Stimulated activated CD8-positive, alpha-beta memory T cell treated with anti-CD3 and anti-CD28 coated beads, Interleukin-15, amount 100 ng/mL, for 4 hours (primary cell): ENCODE results near the gene NCK2.

ENCODE experiments used
- DNase-seq, 2 donors: peaks; one replicate each; pipeline ENCODE4 v3.0.0-alpha.2; 2020; ENCODE audit warnings: low read depth in 2 of 2

The NCK2 gene

DNA sequence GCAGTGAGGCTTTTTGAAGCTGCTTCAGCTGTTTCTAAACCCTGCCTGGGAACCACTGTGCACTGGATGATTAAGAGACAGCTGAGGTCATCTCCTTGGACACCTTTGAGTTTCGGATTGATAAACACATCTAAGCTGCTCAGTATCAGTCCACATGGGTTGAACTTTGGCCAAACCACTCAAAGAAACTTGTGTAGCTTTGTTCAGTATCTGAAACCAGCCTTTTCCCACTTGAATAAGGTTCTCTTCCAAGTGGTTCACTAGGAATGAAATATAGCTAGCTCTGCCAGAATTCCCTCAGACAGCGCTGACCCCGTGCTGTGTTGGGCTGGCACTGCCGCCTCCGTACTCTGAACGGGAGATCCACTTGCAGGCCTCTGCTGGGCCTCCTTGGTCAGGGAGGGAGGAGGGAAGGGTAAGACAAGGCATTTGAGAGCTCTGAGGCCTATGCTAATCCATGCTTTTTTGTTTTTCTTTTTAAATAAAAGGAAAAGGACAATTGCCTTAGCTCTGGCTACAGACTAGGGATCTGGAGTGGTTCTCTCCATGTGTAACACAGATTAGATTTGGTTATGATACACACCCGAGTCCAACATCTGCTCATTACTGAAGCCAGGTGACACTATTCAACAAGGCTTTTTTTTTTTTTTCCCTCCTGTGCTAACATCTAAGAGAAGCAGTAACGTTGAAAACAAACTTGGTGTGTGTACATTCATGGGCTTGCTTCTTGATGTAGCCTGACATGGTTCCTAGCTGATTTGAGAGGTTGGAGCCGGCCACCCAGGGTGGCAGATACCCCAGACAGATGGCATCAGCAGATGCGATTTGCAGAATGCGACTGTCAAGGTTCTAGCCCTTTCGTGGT is 67.7 kb downstream of the NCK2 start:
- no peak for DNase-seq

DNA sequence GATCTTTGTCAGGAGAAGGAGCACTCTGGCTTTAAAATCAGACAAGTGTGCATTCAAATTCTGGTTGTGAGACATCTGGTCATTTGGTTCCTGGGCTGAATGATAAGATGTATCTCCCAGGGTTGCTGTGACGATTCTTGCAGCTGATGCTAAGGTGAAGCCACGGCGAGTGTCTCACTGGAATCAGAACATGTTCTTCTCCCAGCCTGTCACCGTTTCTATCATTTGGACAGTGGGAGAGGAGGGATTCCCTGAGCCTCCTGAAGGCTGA is 68.3 kb downstream of the NCK2 start:
- no peak for DNase-seq

DNA sequence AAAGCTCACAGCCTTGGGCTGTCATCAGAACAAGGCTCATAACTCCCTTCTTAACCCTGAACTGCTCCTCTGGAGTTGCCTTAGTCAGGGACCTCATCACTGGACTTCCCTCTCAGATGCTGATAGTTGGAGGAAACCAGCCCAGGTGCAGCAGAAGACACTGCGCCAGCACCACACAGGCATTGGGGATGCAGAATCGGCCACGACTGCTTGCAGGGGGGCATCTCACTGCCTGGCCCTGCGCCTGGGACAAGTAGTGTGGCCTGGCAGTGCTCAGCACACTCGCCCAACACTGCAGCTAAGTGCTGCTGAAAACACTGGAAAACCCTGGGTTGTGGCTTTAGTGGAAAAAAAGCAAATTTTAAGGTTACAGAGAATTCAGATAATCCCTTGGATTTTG is 68.7 kb downstream of the NCK2 start:
- DNase-seq, result no peak

DNA sequence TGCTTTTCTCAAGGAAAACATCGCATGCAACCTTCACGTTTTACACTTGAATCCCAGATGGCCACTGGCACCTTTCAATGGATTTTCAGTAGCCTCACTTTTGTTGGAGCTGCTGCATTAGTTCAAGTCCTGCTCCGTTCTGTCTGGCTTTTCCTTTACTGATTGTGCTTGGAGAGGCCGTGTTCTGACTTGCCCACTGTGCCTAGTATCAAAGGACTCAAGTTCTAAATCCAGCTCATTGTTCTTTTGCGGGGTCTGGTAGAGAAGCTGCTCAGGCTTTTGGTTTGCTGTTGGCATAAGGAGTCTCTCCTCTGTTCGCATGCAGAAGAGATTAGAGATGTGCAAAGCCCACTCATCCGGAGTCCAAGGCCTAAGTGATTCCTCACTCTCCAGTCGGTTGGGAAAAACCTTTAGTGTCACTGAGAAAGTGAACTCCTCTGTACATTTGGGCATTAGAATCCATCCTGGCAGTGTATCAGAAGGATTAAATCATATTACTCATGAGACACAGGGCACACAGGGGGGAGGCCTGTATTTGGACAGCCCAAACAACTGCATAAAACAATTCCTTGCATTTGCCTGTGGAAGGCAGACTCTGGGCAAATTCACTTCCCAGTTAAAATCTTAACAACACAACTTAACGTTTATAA is 69.7 kb downstream of the NCK2 start:
- DNase-seq, result no peak

DNA sequence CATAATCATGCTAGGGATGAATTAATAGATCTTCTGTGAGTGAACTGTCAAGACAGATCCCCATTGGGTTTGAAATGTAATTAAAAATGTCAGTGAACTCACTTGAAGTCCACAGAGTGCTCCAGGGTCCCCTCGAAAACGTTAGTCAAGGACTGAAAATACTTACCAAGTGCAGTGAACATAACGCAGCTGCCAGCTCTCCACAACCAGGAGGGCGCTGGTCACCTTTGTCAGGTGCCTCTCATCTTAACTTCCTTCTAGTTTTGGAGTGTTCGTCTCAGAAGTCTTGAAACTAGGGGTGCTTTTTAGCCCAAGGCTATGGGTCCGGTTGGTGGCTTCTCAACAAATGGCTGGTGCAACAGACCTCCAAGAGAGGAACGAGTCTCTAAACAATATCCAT is 70.7 kb downstream of the NCK2 start:
- DNase-seq, result no peak

DNA sequence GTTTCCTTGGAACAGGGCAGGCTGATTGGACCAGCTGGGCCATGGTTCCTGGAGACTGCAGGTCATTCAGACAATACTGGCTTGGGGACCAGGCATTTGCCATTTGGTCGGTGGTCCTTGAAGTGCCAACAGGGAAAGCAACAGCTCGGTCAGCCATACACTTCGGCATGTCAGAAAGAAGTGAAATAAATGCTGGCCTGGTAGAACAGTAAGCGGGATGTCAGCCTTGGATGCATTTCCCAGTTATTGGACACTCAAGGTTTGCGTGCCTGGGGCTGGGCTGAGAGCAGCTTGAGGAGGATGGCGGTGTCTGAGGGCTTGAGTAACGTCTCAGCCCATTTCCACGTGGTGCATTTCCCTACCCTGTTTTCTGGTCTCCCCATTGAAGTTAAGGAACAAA is 75.4 kb downstream of the NCK2 start:
- DNase-seq, result no peak

DNA sequence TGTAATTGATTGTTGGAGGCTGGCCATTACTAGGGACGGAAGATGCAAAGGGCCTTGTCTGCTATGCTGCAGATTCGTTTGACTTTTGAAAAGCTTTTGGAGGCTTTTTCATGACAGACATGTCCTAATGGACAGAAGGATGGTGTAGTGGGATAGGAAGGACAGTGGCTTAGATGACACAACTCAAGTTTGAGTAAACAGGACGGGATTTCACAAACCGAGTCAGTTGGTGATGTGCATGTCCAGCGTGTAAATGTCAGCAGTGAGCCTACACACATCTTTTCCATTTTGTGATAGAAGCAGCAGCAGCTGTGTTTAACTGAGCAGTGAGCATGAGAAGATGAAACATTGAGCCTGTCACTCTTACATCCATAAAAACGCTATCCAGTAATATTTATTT is 76.0 kb downstream of the NCK2 start:
- DNase-seq, result no peak

DNA sequence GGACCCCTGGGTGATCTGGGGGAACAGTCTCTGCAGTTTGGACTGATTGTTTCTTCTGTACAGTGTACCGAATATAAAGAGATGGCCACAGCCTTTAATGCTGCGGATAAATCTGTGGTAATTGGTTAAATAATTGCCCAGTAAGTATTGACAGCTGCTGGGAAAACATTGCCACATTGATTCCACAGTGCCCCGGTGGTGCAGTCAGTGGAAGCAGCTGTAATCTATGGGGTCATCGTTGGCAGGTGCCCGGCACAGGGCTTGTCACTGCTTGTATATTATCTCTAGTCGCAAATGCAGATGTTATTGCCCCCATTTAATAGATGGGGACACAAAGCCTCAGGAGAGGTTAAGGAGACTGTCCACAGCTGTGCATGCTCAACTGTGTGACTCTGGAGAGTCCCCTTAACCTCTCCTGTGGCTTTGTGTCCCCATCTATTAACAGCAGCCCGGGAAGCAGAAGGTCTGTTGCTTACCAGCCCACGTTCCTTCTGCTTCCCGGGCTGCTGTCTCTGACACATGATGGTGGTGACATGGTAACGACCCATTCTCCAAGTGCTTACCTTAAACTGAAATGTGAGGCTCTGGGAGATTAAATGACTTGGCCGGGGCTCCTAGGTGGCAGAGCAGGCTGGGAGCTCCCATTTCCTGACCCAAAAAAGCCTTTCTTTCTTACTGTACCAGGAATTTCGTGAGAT is 76.9 kb downstream of the NCK2 start:
- no peak for DNase-seq

DNA sequence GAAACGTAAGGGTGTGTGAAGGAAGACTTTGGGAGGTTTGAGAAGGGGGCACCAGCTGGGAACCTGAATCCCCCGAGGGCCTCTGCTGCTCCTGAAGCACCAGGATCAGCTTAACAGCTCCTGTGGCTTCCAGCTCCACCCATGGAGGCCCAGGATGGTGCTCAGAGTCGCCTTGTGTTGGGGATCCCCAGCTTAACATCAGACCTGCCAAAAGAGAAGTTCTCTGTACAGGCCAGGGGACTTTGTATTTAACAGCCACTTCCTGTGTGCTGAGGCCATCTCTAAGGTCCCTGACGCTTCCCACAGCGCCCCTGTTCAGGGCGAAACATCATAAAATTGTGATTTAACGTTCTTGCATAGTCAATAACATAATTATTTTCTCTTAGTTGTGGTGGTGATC is 77.5 kb downstream of the NCK2 start:
- DNase-seq, result no peak

DNA sequence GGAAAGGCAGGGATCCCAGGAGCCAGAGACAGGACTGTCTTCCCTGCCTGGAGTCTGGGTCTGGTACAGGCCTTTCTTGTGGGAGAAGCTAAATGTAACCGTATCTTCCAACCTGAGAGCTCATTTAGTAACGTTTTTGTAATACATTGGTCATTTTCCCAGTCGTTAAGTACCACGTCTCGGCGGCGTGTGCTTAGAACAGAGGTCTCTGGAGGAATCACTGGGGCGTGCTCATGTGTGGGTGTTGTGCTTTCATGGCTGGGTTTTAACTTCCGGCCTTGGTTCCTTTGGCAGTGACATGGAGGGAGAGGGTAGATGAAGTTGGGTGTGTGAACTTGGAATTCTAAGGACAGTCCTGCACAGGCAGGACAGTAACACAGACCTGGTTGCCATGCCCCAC is 79.7 kb downstream of the NCK2 start:
- no peak for DNase-seq

DNA sequence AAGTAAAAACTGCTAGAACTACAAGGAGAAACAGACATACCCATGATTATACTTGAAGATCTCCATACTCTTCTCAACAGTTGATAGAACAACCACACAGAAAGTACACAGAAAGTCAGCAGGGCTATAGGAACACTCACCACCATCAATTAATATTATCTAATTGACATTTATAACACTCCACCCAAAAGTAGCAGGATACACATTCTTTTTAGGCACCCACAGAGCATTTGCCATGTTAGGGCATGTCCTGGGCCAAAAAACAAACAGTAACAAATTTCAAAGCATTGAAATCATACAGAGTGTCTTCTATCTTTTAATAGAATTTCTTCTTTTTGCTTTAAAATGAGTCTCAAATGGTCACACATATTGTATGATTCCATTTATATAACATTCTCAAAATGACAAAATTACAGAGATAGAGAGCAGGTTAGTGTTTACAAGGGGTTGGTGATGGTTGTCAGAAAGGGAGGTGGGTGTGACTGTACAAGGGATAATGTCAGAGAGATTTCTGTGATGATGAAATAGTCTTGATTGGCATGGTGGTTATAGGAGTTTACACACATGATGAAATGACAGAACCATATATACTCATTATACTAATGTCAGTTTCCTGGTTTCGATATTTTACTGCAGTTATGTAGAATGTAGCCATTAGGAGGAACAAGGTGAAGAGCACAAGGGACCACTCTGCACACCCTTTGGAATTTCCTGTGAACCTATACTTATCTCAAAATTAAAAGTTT is 82.8 kb downstream of the NCK2 start:
- DNase-seq, result no peak

DNA sequence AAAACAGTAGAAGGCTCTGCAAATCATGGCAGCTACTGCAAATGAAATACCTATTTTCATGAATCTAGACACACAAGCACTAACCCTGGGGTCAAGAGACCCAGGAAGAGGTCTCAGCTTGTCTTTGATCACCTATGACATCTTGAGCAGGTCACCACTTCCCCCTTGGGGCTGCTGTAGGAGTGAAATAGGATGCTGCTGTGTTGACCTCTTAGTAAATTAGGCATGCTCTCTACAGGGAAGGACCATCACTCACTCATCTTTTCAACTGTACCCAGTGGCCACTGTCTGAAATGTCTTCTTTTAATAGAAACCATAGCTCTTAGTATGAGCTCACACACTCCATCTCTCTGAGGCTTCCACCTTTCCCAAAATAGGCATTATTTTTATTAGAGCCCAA is 83.8 kb downstream of the NCK2 start:
- no peak for DNase-seq

DNA sequence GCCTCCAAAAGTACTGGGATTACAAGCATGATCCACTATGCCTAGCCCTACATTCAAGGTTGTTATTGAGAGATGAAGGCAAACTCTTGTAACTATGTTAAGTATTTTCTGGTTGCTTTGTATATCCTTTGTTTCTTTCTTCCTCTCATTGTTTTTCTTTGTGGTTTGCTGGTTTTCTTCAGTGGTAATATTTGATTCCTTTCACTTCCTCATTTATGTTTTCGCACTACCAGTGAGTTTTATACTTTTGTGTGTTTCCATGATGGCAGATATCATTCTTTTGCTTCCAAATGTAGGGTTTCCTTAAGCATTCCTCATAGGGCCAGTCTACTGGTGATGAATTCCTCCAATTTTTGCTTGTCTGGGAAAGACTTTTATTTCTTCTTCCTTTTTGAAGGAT is 90.2 kb downstream of the NCK2 start:
- no peak for DNase-seq

DNA sequence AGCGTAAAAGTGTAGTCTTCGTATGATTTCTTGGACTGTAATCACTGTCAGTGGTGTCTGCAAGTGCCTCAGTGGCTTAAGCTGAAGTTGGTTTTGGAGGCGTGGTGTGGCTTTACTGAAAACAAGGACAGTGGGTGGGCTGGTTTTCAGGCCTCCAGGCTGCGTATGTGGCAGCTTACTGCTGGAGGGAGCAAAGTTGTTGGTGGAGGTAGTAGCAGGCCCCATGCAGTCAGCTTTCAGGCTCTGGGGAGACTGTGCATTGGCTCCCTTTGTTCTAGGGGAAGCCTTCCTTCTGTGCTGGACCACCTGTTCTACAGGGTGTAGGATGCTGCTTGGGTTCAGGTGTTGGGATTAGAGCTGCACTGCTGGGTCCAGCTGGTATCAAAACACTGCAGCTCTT is 91.6 kb downstream of the NCK2 start:
- DNase-seq, result no peak

DNA sequence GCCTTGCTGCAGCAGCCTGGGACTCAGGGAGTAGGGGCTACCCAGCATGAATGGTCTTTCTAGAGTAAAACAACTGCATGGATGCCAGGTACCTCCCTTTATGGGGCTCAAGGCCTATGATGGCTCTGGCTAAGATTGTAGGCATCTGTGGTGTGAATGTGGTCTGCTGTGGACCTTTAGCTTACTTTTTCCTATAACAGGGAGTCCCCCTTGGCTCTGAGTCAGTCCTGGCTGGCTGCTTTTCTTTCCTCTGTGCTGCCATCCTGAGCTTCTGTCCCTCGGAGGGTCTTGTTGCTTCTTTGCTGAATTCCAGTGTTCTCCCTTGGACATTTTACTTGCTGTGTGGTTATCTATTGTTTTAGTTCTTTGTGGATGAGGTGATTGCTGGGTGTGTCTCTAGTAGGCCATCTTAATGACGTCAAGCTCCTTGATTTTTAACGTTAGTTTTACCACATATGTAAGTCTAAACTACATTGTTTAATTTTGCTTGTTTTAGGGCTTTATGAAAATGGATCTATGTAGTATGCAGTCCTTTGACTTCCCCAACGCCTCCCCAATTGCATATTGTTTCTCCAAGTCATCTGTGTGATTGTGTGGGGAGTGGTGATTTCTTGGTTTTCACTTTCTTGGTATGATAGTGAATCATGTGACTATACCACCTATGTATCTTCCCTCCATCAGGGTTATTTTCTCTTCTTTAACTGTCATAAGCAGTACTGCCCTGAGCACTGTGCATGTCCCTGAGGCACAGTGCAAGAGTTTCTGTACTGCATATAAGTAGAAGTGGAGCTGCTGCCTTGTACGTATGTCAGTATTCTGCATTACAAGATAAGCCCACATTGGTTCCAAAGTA is 92.4 kb downstream of the NCK2 start:
- no peak for DNase-seq

DNA sequence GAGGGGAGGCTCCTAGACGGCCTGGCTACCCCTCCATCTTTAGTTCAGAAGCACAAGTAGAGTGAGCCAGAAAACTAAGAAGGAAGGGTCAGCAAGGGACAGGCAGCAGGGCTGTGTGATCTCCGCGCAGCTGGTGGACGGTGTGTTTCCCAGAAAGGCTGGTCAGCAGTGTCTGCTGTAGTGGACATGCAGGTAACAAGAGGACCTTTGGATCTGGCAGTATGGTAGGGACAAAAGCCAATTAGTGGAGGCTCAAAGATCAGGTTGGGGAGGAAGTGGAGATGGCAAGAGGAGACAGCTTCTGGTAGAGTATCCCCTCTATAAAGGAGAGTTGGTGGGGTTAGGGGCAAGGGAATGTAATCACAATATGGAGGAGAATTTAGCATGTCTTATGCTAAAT is 95.1 kb downstream of the NCK2 start:
- DNase-seq, result no peak

DNA sequence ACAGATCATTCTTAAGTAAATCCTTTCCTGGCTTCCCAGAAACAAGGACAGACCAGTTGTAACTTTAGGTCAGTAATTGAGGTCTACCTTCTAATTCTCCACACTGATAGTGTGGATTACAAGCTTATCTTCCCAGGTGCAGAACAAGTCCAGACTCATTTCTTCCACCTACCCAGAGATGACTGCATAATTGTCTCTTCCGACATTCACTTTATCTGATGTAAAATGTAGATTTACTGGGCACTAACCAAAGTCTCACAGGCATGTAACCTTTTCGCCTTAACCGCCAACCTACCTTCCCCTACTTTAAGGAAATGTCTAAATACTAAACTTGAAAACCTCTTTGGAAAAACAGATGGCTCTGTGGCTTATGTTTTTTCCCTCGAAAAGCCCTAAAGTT is 96.2 kb downstream of the NCK2 start:
- no peak for DNase-seq

DNA sequence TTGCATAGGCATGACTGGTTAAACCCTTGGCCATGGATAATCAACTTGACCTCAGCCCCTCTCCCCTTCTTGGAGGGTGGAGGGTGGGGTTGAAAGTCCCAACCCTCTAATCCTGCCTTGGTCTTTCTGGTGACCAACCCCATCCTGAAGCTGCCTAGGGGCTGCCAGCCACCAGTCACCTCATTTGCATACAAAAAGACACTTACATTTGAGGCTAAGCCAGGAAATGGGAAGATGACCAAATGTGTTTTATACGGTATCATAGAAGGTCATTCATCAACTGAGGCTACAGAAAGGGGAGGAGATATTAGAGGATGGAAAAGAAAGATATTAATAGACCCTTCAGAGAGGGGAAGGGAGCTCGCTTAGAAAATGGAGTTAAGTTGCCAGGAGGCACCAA is 96.8 kb downstream of the NCK2 start:
- DNase-seq, result no peak

DNA sequence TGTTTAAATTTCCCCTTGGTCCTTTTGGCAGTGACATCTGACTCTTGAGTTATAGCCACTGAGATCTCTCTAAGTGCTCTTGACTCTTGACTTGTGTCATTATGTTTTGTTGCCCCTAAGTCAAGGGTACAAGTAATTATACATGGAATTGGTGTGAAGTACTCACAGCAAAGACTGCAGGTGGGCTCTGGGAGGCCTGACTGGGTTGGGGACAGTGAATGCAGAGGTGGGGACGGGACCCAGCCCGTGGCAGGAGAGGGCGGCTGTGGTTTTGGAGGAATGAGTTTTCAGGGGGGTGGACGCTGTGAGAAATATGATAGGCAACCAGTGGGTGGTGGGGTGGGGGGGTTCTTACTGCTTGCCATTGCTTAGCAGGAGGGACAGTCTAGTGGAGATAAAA is 97.8 kb downstream of the NCK2 start:
- no peak for DNase-seq

DNA sequence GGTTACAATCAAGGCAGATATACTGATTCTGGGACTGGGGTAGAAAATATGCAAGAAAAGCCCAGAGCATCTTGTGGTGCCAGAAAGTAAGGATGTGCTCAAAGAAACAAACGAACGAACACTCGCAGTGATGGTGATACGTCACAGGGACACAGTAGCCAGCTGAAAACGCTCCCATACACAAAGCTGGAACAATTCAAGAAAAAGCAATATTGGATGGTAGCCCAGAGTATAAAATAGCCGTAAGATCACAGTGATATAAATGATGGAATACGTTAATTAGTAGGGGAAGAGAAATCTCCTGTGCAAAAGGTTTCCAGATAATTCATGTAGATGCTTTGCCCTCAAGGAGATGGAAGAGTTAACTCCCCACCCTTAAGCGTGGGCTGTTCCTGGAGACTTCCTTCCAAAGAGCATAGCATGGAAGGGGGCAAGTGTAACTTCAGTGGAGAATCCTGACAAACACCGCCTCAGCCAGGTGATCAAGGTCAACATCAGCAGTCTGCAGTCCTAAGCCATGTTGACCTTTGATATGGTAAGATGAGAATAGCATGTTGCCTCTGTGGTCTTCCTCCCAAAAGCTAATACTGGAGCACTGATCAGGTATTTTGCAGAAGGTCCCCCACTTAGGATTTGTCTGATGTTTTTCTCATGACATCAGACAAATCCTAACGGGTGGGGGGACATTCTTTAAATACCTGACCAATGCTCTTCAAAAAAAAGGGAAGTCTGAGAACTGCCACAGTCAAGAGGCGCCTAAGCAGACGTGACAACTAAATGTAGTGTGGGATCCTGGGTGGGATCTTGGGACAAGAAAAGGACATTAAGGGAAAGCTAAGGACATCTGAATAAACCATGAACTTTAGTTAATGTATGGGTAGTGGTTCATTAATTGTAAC is 99.0 kb downstream of the NCK2 start:
- DNase-seq, result no peak

DNA sequence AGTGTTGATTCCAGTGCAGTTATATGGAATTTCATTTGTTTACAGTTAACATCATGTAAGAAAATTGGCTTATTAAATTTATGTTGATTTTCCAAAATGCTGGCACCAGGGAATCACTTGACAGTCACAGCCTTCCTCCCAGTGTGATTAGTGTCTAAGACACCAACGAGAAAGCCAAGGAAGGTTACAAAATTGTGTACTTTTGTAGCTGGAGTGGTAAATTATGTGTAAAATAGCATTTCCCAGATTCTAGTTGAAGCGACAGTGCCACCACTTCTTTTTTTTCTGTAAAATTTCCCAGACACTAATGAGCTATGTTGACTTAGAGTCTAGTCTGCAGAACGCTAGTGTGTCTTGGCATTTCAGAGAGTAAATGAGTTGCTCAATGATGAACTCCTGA is 101.3 kb downstream of the NCK2 start:
- DNase-seq, result no peak
